GM21367 (cell line): ENCODE results near the gene AGPAT2.
"Not testable (repeated sequence)": the region's sequence is repeated elsewhere in the genome, so short reads cannot be mapped to it uniquely, and the experiment has no call there.

ENCODE experiments used
- ATAC-seq: cut with Tn5 transposase; IDR thresholded peaks from one replicate; pipeline ENCODE4 v1.9.1; 2021; ENCODE audit not compliant: unreplicated experiment

AGPAT2 gene

GRCh38 chr9:136720898-136721338 is 33.7 kb upstream of the AGPAT2 start:
- no peak for ATAC-seq

DNA sequence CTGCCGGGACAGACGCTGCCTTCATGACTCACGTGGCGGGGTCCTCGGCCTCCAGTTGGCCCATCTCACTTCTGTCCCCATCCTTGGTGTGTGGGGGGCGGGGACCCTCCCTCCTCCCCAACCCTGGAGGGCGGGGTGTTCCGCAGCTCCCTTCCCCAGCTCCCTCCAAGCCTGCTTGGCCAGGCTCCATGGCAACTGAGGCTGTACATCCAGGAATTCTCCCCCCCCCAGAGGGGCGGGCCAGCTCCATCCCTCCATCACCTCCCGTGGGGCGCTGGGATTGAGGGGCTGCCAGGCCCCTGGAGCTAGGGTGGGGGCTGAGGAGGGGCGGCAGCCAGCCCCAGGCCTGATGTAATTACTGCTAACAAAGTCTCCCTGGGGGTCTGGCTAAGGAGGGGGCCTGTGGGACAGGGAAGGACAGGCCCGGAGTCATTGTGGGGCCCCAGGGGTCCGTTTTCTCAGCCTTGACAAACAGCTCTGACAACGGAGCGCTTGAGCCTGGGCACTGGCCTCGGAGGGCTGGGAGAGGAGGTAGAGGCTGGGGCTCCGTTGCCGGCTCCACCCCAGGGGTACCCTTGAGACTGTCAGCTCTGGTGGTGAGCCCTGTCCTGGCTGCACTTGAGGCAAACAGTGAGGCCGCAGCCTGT is 33.1 kb upstream of the AGPAT2 start:
- ATAC-seq, result no peak

- ATAC-seq, result no peak
Observed at GRCh38 chr9:136719195-136719880, 32.1 kb upstream of the AGPAT2 start.

DNA sequence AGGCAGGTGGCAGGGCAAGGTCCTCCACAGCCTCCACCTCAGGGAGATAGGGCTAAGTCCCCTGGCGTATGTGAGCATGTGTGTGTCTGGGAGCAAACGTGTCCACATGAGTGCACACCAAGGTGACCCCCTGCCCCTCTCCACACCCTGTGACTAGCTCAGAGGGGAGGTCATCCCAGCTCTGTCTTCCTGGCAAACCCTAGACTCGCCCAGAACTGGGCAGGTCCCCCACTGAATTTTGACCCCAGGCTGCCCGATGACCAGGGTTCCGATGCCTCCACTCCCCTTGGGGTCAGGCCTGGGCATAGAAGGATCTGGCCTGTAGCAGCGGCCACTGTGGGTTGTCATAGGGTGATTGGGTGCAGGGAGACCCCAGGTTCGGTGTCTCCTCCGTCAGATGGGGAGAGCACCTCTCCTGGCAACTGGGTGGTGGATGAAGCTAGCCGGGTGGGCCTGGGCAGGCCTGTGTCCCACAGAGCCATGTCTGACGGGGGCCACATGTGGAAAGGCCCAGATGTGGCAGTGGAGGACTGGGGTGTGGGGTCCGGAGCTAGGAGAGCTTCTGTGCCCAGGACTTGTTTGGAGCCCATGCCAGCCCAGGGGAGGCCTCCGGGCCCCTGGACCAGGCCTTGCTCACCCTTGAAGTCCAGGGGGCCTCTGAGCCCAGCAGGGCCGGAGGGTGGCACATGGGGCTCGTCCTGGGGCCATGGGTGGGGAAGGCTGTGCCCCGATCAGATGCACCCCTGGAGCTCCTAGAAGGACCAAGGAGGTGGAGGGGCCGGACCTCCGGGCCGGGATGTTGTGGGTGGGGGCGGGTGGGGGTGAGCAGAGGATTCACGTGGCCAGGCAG is 31.3 kb upstream of the AGPAT2 start:
- ATAC-seq, result no peak

- no peak for ATAC-seq
Observed at GRCh38 chr9:136717399-136717798, 30.1 kb upstream of the AGPAT2 start.

DNA sequence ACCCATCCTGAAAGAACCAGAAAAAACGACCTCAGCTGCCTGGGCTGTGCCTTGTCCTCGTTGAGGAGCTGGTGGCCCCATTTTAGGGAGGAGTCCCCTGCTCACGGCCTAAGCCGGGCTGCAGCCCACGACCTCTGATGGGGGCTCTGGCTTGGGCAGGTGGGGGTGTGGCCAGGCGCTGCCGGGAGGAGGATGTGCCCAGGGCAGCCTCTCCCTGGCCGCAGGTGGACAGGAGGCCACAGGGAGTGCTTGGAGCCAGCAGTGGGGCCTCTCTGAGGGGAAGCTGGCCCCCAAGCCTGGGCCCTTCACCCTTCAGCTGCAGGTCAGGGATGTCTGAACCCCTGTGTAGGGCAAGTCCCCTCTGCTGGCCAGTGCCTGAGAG is 27.6 kb upstream of the AGPAT2 start:
- no peak for ATAC-seq

- no peak for ATAC-seq
Observed at GRCh38 chr9:136714096-136714892, 27.0 kb upstream of the AGPAT2 start.

DNA sequence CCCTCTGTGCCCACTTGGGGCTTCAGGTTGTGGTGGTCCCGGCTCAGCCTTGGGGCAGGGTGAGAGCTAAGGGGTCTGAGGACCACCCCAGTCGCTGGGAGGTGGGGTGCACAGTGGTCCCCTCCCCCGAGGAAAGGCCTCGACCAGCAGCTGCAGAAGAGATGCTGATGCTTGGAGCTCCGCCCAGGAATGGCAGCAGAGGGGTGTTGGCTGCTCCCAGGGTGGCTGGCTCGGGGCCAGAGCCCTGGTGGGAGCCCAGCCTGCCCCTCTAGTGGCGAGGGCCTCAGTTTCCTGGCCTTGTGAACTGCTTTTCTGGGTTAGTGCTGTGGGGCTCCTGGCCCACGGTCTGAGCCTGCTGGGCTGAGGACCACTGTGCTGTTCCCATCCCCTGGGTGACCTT is 26.3 kb upstream of the AGPAT2 start:
- no peak for ATAC-seq

DNA sequence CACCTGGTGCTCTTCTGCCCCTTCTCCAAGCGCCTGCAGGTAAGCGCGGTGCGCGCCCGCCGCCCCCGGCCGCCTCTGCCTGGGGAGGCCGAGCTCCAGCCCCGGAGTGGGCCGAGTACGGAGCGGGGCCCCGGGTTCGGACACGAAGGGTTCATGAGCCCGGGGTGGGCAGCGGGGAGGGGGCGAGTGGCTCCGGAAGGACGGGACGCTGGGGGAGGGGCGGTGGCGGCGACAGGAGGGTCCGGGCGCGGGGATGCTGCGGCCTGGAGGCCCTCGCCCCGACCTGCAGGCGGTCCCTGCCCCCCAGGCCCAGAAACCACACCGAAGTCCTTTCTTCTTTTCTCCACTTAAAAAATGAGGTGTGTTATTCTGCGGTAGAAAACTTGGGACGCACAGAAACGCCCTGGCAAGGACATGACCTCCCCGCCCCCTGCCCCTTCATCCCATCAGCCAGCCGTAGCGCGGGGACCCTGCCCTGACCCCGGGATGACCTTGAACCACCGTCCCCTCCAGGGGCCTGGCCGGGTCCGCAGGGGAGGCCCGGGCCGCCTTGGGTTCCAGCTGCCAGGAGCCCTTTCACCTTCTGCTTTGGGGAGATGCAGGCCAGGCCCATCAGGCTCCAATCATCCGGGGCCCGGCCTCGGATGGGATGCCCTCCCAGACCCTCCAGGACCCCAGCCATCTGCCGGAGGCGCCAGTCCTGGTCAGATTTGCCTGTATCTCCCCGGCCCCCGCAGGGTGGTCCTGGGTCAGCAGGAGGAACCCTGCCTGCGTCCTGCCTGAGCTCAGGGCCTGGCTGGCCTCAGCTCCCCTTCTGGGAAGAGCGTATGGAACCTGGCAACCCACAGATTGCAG is 25.7 kb upstream of the AGPAT2 start:
- ATAC-seq, result no peak

DNA sequence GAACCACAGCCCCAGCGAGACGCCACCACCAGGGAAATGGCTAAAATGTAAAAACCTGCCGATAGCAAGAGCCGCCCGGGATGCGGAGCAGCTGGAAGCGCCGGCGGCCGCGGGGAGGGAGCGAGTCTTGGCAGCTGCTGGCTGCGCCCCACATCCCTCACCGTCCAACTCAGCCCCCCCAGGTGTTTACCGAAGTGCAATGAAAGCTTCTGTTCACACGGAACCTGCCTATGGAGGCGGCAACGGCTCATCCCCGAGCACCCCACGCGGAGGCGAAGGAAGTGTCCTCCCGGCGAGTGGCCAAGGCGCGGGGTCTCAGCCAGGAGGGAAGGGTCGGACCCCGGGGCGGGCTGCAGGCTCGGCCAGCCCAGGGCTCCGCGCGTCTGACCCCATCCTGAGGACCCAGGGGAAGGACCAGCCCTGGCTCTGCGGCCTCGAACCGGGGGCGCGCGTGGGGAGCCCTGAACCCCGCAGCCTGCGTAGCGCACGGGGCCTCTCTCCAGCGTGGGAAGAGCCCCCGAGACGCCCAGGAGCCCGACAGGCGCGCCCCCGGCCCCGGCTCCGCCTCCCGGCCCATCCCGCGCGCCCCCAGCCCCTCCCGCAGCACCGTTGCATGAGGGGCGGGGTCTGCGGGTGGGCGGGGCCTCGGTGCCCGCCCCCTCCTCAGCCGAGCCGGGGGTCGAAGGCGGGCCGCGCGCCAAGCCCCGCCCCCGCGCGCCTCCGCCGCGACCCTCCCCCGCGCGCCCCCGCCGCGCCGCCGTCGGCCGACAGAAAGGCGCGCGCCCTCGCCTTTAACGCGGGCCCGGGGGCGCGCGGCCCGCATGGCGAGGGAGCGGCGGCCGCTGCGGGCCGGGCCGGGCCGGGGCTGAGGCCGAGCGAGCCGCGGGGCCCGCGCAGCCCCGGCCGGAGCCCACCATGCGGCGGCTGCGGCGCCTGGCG is 24.8 kb upstream of the AGPAT2 start, which contains the start of gene DIPK1B:
DIPK1B (plus strand) TSS at position 822 of the 939 bp plus-strand sequence; CDS start at position 916, 94 bp downstream.
- ATAC-seq, result no peak

DNA sequence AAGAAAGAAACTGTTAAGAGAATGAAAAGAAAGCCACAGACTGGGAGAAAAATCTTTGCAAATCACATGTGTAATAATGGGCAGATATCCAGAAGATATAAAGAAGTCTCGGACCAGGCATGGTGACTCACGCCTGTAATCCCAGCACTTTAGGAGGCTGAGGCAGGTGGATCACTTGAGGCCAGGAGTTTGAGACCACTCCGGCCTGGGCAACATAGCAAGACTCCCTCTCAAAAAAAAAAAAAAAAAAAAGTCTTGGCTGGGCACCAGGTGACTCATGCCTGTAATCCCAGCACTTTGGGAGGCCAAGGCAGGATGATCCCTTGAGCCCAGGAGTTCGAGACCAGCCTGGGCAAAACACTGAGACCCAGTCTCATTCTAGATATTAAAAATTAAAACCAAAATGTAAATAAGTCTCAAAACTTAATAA is 24.0 kb upstream of the AGPAT2 start:
- ATAC-seq, result not testable (repeated sequence)

- no peak for ATAC-seq
Observed at GRCh38 chr9:136710543-136710942, 23.3 kb upstream of the AGPAT2 start.

DNA sequence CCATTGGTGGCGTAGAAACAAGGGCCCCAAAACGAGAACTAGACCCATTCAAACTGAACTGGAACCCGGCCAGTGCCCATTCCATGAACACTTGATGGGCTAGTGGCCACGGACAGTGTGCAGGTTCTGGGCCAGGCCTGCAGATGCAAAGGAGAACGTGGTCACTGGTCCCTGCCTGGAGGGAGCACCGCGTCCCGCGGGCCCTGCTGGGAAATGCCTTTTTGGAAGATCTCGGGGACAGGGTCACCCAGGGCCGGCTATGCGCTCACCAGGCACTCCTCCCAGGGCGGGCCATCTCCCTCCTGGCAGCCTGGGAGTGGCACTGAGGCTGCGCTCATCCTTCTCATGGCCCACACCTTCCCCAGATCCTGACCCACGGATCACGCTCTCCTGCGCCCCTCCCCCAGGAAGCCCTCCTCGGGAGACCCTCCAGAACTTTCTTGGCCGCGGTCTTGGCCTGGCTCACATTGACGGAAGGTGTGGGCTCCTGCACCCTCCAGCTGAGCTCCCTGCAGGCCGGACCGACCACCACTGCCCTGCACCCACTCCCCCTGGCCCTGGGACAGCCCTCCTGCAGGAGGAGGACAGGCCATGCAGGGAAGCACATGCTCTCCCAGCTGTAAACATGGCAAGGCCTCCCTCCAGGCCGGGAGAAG is 22.3 kb upstream of the AGPAT2 start:
- no peak for ATAC-seq

DNA sequence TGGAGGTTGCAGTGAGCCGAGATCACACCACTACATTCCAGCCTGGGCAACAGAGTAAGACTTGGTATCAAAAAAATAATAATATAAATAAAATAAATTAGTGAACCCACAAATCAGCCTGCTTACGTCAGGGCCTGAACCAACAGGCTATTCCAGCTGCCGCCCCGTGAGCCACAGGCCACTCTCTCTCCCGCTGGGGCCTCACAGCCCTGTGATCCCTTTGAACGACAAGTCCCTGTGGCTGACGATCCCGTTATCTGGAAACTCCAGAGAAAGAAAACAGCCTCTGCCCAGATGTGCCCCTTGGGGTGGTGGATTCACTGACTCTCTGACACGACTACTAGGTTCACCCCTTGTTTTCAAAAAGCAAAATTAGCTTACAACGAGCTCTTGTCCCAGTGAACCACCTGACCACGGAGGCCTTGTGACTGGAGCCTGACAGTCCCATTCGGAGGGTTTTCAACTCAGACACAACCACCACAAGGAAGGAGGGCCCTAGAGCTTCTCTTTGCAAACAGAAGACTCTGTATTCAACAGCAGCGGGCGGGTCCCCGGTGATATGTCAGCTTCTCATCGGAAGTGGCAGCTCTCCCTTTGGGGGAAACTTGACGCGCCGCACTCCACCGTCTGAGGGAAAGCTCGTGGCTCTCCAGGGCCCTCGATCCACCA is 20.7 kb upstream of the AGPAT2 start:
- no peak for ATAC-seq

DNA sequence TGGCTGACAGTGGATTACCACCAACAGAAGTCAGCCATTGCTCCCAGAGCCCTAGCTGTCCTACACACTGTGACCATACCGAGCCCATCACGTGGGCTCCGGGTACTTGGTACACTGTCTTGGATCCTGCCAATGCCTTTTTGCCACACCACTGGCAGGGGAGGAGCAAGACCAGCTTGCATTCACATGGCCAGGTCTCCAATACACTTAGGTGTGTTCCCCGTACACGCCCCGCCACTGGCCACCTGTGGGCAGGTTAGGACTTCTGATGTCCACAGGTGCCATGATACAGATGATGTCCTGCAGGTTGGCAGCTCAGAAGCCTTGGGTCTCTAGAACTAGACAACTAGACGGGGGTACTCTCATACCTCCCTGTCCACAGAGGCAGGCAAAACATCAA is 19.8 kb upstream of the AGPAT2 start:
- ATAC-seq, result no peak

- ATAC-seq, result no peak
Observed at GRCh38 chr9:136705564-136705963, 18.3 kb upstream of the AGPAT2 start.

GRCh38 chr9:136704741-136705140 is 17.5 kb upstream of the AGPAT2 start:
- ATAC-seq, result not testable (repeated sequence)
